Right atrium auricular region (tissue), 2 donors: Measurements from ENCODE around the gene FTL. TPM values are rescaled to one million over a fixed set of nuclear protein-coding genes. Genes with fewer than 3 reads are reported as not detected.

Source experiments
- DNase-seq: peaks from one replicate; pipeline ENCODE4 v3.0.0-alpha.2; 2019; ENCODE audit warnings: low spot score
- H3K27ac ChIP-seq, 2 donors: fragments of 200-600 bp; sonication (generic); 1 replicate in 1 of 2; 2 replicates in 1 of 2; pipeline ENCODE4 v1.5.1; 2016 to 2019
- H3K27me3 ChIP-seq, 2 donors: fragments of 200-600 bp; sonication (generic); one replicate each; pipeline versions ENCODE4 v1.5.1 to v1.6.0; 2017 to 2019
- H3K36me3 ChIP-seq: fragments of 200-600 bp; sonication (generic); one replicate; pipeline ENCODE4 v1.5.1; 2016
- H3K4me1 ChIP-seq, 2 donors: fragments of 200-600 bp; sonication (generic); one replicate each; pipeline versions ENCODE4 v1.5.1 to v1.6.0; 2017 to 2019
- H3K4me3 ChIP-seq, 2 donors: fragments of 200-600 bp; sonication (generic); 1 replicate in 1 of 2; 2 replicates in 1 of 2; pipeline ENCODE4 v1.5.1; 2017 to 2019; ENCODE audit warnings: mild to moderate bottlenecking in 1 of 2, moderate library complexity in 1 of 2
- H3K9me3 ChIP-seq, 2 donors: fragments of 200-600 bp; sonication (generic); one replicate each; pipeline ENCODE4 v1.5.1; 2019
- CTCF ChIP-seq, 2 donors: fragments of 200-600 bp; sonication (generic); IDR thresholded peaks; one replicate each; pipeline ENCODE4 v1.5.1; 2019; ENCODE audit warnings: antibody characterized with exemption in 2 of 2
- total RNA-seq, 2 donors: library from RNA; depleted of rRNA; stranded (reverse); fragments of >200 nt; gene quantifications; one replicate each; pipeline ENCODE4 v1.1.0, GENCODE V29; 2016

Gene FTL
- total RNA-seq, 2 donors from 2014 or later, result 1,493 to 3,053 TPM

- H3K36me3 ChIP-seq, result peaks cover 75% of the 10 kb centered on the region
- no peaks in the 10 kb centered on the region for H3K27me3 ChIP-seq
- TF ChIP-seq CTCF (IDR thresholded peaks at IDR 0.05), result no peak
- H3K9me3 ChIP-seq, result no peaks in the 10 kb centered on the region
- no peak overlapping the region for H3K27ac ChIP-seq
- no peak overlapping the region for H3K4me3 ChIP-seq
- DNase-seq, result no peak
- H3K4me1 ChIP-seq, result peaks cover 0 to 13% of the 10 kb centered on the region in 2 donors
These were observed 20.6 kb downstream of the FTL start for GRCh38 chr19:48985711-48986110.

GRCh38 chr19:48986211-48986610 is 21.1 kb downstream of the FTL start:
- no peaks in the 10 kb centered on the region for H3K9me3 ChIP-seq
- no peak for DNase-seq
- H3K4me3 ChIP-seq, result no peak overlapping the region
- H3K4me1 ChIP-seq, result peaks cover 0 to 18% of the 10 kb centered on the region in 2 donors
- H3K36me3 ChIP-seq, result peaks cover 70% of the 10 kb centered on the region
- H3K27me3 ChIP-seq, result no peaks in the 10 kb centered on the region
- no peak for TF ChIP-seq CTCF (IDR thresholded peaks at IDR 0.05)
- H3K27ac ChIP-seq, result no peak overlapping the region

- H3K9me3 ChIP-seq, result no peaks in the 10 kb centered on the region
- no peaks in the 10 kb centered on the region for H3K27me3 ChIP-seq
- DNase-seq, result no peak
- H3K4me1 ChIP-seq, result peaks cover 0 to 28% of the 10 kb centered on the region in 2 donors
- peaks cover 60% of the 10 kb centered on the region for H3K36me3 ChIP-seq
- no peak overlapping the region for H3K27ac ChIP-seq
- no peak overlapping the region for H3K4me3 ChIP-seq
- TF ChIP-seq CTCF (IDR thresholded peaks at IDR 0.05), result no peak
These were observed 22.2 kb downstream of the FTL start for GRCh38 chr19:48987323-48987722.

- Histone ChIP-seq H3K27ac (no peak overlapping the region), H3K27me3 (no peaks in the 10 kb centered on the region), H3K36me3 (peaks cover 52% of the 10 kb centered on the region), H3K4me3 (no peak overlapping the region), H3K4me1 (peaks cover 0 to 28% of the 10 kb centered on the region in 2 donors), H3K9me3 (no peaks in the 10 kb centered on the region)
- no peak for DNase-seq
- no peak for TF ChIP-seq CTCF (IDR thresholded peaks at IDR 0.05)
These were observed 23.2 kb downstream of the FTL start for GRCh38 chr19:48988286-48988685.

- no peak overlapping the region for H3K4me3 ChIP-seq
- no peak for TF ChIP-seq CTCF (IDR thresholded peaks at IDR 0.05)
- H3K36me3 ChIP-seq, result peaks cover 47% of the 10 kb centered on the region
- no peaks in the 10 kb centered on the region for H3K9me3 ChIP-seq
- no peak overlapping the region for H3K27ac ChIP-seq
- H3K27me3 ChIP-seq, result no peaks in the 10 kb centered on the region
- DNase-seq, result no peak
- H3K4me1 ChIP-seq, result peaks cover 0 to 28% of the 10 kb centered on the region in 2 donors
These were observed 23.8 kb downstream of the FTL start for GRCh38 chr19:48988860-48989259.

- peaks cover 38% of the 10 kb centered on the region for H3K36me3 ChIP-seq
These were observed 24.7 kb downstream of the FTL start for GRCh38 chr19:48989701-48990291.

More at GRCh38 chr19:48989701-48990291, 24.7 kb downstream of the FTL start:
- H3K27ac ChIP-seq, result peak overlapping the region; percentile 91 to 95
- H3K27me3 ChIP-seq, result no peaks in the 10 kb centered on the region
- no peak overlapping the region for H3K4me3 ChIP-seq
- no peaks in the 10 kb centered on the region for H3K9me3 ChIP-seq
- TF ChIP-seq CTCF (IDR thresholded peaks at IDR 0.05), result no peak
- no peak for DNase-seq
- H3K4me1 ChIP-seq, result peaks cover 0 to 37% of the 10 kb centered on the region in 2 donors
